ENCODE results near the gene CLINT1. TPM values are rescaled to one million over a fixed set of nuclear protein-coding genes. Genes with fewer than 3 reads are reported as not detected.

The CLINT1 gene
- total and polyA plus RNA-seq, 2 of the 13 experiments (the other 11 are each of a cell fraction or from before 2014, with no cell fraction given): 64.0 to 104 TPM

DNA sequence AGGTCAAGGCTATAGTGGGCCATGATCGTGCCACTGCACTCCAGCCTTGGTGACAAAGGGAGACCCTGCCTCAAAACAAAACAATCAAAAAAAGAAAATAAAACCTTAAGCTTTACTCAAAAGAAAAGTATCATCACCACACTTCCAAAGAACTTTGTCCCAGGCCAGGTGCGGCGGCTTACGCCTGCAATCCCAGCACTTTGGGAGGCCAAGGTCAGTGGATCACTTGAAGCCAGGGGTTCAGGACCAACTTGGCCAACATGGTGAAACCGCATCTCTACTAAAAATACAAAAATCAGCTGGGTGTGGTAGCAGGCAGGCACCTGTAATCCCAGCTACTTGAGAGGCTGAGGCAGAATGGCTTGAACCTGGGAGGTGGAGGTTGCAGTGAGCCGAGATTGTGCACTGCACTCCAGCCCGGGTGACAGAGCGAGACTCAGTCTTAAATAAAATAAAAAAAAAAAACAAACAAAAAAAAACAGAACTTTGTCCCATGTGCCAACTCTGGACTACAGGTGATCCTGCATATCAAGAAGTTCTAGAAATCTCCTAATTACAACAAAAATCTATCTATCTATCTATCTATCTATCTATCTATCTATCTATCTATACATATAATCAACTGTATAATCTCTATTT is 19.7 kb downstream of the CLINT1 start:
- FAIRE-seq (no peak), DNase-seq (ENCODE audit: low spot score) (no peak), ATAC-seq (no peak)
- Histone ChIP-seq H3K27ac (ENCODE audit: extremely low read length, insufficient read depth, low read length) (no peak overlapping the region), H3K4me2 (ENCODE audit: low read depth, low read length) (no peak overlapping the region), H3K4me1 (ENCODE audit: insufficient read depth, low read length) (peaks cover 31% of the 10 kb centered on the region), H3K4me3 (replicated peaks in 1 of 3; ENCODE audit: insufficient read depth in 1 of 3, low read depth in 2 of 3, low read length in 3 of 3) (no peak overlapping the region), H3K27me3 (ENCODE audit: control insufficient read depth in 1 of 2, insufficient read depth in 2 of 2, low read length in 2 of 2) (no peaks in the 10 kb centered on the region), H3K36me3 (replicated peaks in 1 of 2; ENCODE audit: control insufficient read depth in 1 of 2, insufficient read depth in 2 of 2, low read length in 2 of 2) (peaks cover 3 to 15% of the 10 kb centered on the region in 2 experiments; a peak in 2 of 5 replicates), H2AFZ (ENCODE audit: low read length) (no peak overlapping the region), H3K9me3 (ENCODE audit: low read length) (no peaks in the 10 kb centered on the region), H3K79me2 (ENCODE audit: insufficient read depth, low read length) (peaks cover 48% of the 10 kb centered on the region), H3K9ac (ENCODE audit: insufficient read depth, low read depth, low read length) (no peak overlapping the region), H4K20me1 (ENCODE audit: insufficient read depth, low read length) (peaks cover 8% of the 10 kb centered on the region)
- CTCF ChIA-PET (ENCODE audit: low intra/inter-chr PET ratio, low total read pairs): no interaction called here
- BruUV-seq (replicated peaks): no TSS peak
- intact Hi-C loops (cut with micrococcal nuclease; ENCODE audit: unreplicated experiment) (no loop called here), in situ Hi-C loops (cut with HindIII; ENCODE audit: extremely low pct_ligation_motif_present, low pct_unique_long_range_greater_than_20kb) (no loop called here)
- TF ChIP-seq ZBTB33 (CRISPR knock-in tag; IDR thresholded peaks at IDR 0.05) (peak; percentile 88), ZNF770 (CRISPR knock-in tag; IDR thresholded peaks at IDR 0.05) (peak; percentile 34; the same call in 1 of the 2 replicates), CCDC6 (CRISPR knock-in tag; IDR thresholded peaks at IDR 0.05) (no peak)
- POLR2A ChIA-PET: no interaction called here
- WGBS (ENCODE audit: low lambda C conversion rate): 70% methylated on average over 8 of the region's 8 CpGs

Measured in HepG2 (cell line).